GM23338 (cell line): ENCODE data around the gene IGFBP6. TPM values are rescaled to one million over a fixed set of nuclear protein-coding genes. Genes with fewer than 3 reads are reported as not detected.

Experiments
- ATAC-seq: fragments of 200-7000 bp; cut with Tn5 transposase; 3 replicates; pipeline ENCODE4 v1.9.1; 2020
- DNase-seq: peaks from one replicate; pipeline ENCODE4 v3.0.0-alpha.2; 2015; ENCODE audit warnings: low spot score
- H2AFZ ChIP-seq: fragments of 200-600 bp; sonication (generic); 2 replicates; pipeline ENCODE4 v1.8.0; 2016; ENCODE audit warnings: antibody characterized with exemption, mild to moderate bottlenecking, moderate library complexity
- H3F3A ChIP-seq: fragments of 200-600 bp; sonication (generic); replicated peaks from 2 replicates; pipeline ENCODE4 v1.8.0; 2017; ENCODE audit warnings: antibody characterized with exemption, mixed run types, low read depth
- H3K27ac ChIP-seq: fragments of 200-600 bp; sonication (generic); 2 replicates; pipeline ENCODE4 v1.6.1; 2016; ENCODE audit warnings: low read depth
- H3K27me3 ChIP-seq: fragments of 200-600 bp; sonication (generic); 2 replicates; pipeline ENCODE4 v1.8.0; 2016; ENCODE audit warnings: mild to moderate bottlenecking, mixed run types, moderate library complexity; ENCODE audit not compliant: insufficient read depth
- H3K36me3 ChIP-seq: fragments of 200-600 bp; sonication (generic); 2 replicates; pipeline ENCODE4 v1.8.0; 2016; ENCODE audit warnings: mild to moderate bottlenecking; ENCODE audit not compliant: insufficient read depth
- H3K4me1 ChIP-seq: fragments of 200-600 bp; sonication (generic); 2 replicates; pipeline ENCODE4 v1.8.0; 2016; ENCODE audit warnings: mild to moderate bottlenecking, moderate library complexity; ENCODE audit not compliant: insufficient read depth
- H3K4me2 ChIP-seq: fragments of 200-600 bp; sonication (generic); 2 replicates; pipeline ENCODE4 v1.7.1; 2017; ENCODE audit warnings: mixed run types
- H3K4me3 ChIP-seq: fragments of 200-600 bp; sonication (generic); 2 replicates; pipeline ENCODE4 v1.6.1; 2016; ENCODE audit warnings: mixed run types
- H3K79me2 ChIP-seq: fragments of 200-600 bp; sonication (generic); replicated peaks from 2 replicates; pipeline ENCODE4 v1.8.0; 2017; ENCODE audit warnings: mild to moderate bottlenecking; ENCODE audit not compliant: insufficient read depth
- H3K9me2 ChIP-seq: fragments of 200-600 bp; sonication (generic); 2 replicates; pipeline ENCODE4 v1.8.0; 2017; ENCODE audit not compliant: insufficient read depth
- H4K20me1 ChIP-seq: fragments of 200-600 bp; sonication (generic); replicated peaks from 2 replicates; pipeline ENCODE4 v1.8.0; 2017; ENCODE audit warnings: mild to moderate bottlenecking; ENCODE audit not compliant: insufficient read depth
- H3K27ac Mint-ChIP-seq: 2 replicates; pipeline ENCODE4 v1.8.0; 2020; ENCODE audit warnings: inconsistent platforms, mild to moderate bottlenecking, moderate library complexity, mixed read lengths
- H3K27me3 Mint-ChIP-seq: 3 replicates; pipeline ENCODE4 v1.8.0; 2022; ENCODE audit warnings: low read depth, mild to moderate bottlenecking, moderate library complexity, mixed read lengths, inconsistent platforms; ENCODE audit not compliant: insufficient read depth, poor library complexity
- H3K36me3 Mint-ChIP-seq: 3 replicates; pipeline ENCODE4 v1.8.0; 2021; ENCODE audit warnings: low read depth, mild to moderate bottlenecking, inconsistent platforms, moderate library complexity, mixed read lengths
- H3K4me1 Mint-ChIP-seq: 3 replicates; pipeline ENCODE4 v1.8.0; 2020; ENCODE audit warnings: mild to moderate bottlenecking, inconsistent platforms, mixed read lengths
- H3K4me3 Mint-ChIP-seq: 3 replicates; pipeline ENCODE4 v1.8.0; 2021; ENCODE audit warnings: moderate library complexity, mild to moderate bottlenecking, inconsistent platforms, mixed read lengths
- H3K9me3 Mint-ChIP-seq: 3 replicates; pipeline ENCODE4 v1.8.0; 2020; ENCODE audit warnings: moderate library complexity, mild to moderate bottlenecking, inconsistent platforms, mixed read lengths
- CTCF ChIP-seq, 2 experiments: fragments of 200-600 bp in 1 of 2; sonication (generic) in 1 of 2; conservative IDR thresholded peaks; 2 replicates each; pipeline versions ENCODE4 v1.5.1 to v1.6.1; 2016 to 2017; ENCODE audit warnings: antibody characterized with exemption in 2 of 2, low read depth in 2 of 2, mild to moderate bottlenecking in 2 of 2, moderate library complexity in 1 of 2
- ETS1 ChIP-seq: IDR thresholded peaks from 2 replicates; pipeline ENCODE4 v1.6.1; 2016; ENCODE audit warnings: antibody characterized with exemption
- EZH2 ChIP-seq: fragments of 200-600 bp; sonication (generic); IDR thresholded peaks from one replicate; pipeline ENCODE4 v1.8.0; 2017; ENCODE audit warnings: antibody characterized with exemption, mild to moderate bottlenecking, low read depth; ENCODE audit not compliant: unreplicated experiment
- EZH2phosphoT487 ChIP-seq: fragments of 200-600 bp; sonication (generic); IDR thresholded peaks from one replicate; pipeline ENCODE4 v1.8.1; 2018; ENCODE audit warnings: antibody characterized with exemption; ENCODE audit not compliant: unreplicated experiment
- JUNB ChIP-seq: IDR thresholded peaks from one replicate; pipeline ENCODE4 v1.6.1; 2016; ENCODE audit warnings: antibody characterized with exemption; ENCODE audit not compliant: unreplicated experiment
- POLR2AphosphoS5 ChIP-seq: IDR thresholded peaks from 2 replicates; pipeline ENCODE4 v1.6.1; 2016; ENCODE audit warnings: antibody characterized with exemption, low read depth
- REST ChIP-seq: IDR thresholded peaks from one replicate; pipeline ENCODE4 v1.6.1; 2018; ENCODE audit warnings: antibody characterized with exemption; ENCODE audit not compliant: unreplicated experiment
- ZNF462 ChIP-seq: fragments of 250-450 bp; sonication (Bioruptor Pico); IDR thresholded peaks from 2 replicates; pipeline ENCODE4 v1.5.0; 2020; ENCODE audit warnings: mild to moderate bottlenecking, moderate library complexity
- polyA plus RNA-seq: library from polyadenylated mRNA; unstranded; fragments of >200 nt; fragmentation: Nextera tagmentation; extraction: Ambion mirVana; gene quantifications from 2 replicates; pipeline ENCODE4 v1.2.1, GENCODE V29; 2016
- total RNA-seq: library from RNA; depleted of rRNA; stranded (reverse); fragments of >200 nt; shearing (Covaris generic); gene quantifications from 2 replicates; pipeline ENCODE4 v1.2.3, GENCODE V29; 2014

The IGFBP6 gene
- total and polyA plus RNA-seq, 2 experiments from 2014 or later: 14.7 to 16.6 TPM

GRCh38 chr12:53049571-53050318 lies 47.7 kb upstream of the IGFBP6 start, which contains the start of gene TNS2:
Gene TNS2 (plus strand): TSS chr12:53050065. CDS start chr12:53050186, 121 bp downstream.
- Histone ChIP-seq H3K36me3 (no peaks in the 10 kb centered on the region; the same call in 1 of the 2 replicates), H3F3A (peaks cover 43% of the 10 kb centered on the region), H3K4me2 (peak within 1 kb of the TSS; percentile 89), H3K4me1 (peaks cover 66% of the 10 kb centered on the region), H3K4me3 (peak within 1 kb of the TSS; percentile 64), H3K27me3 (peaks cover 16% of the 10 kb centered on the region), H3K27ac (peak within 1 kb of the TSS; percentile 88), H2AFZ (no peak within 1 kb of the TSS), H3K79me2 (peaks cover 16% of the 10 kb centered on the region; the same call in 1 of the 2 replicates), H4K20me1 (peaks cover 16% of the 10 kb centered on the region), H3K9me2 (no peaks in the 10 kb centered on the region)
- H3K27me3 Mint-ChIP-seq: peaks cover 44% of the 10 kb centered on the region
- H3K27ac Mint-ChIP-seq: peak within 1 kb of the TSS; percentile 21
- peaks cover 2% of the 10 kb centered on the region; the same call in 2 of the 3 replicates for H3K9me3 Mint-ChIP-seq
- TF ChIP-seq REST (no peak), CTCF (conservative IDR thresholded peaks at IDR 0.05; ENCODE audit: low read depth in 2 of 2) (peak in 1 of 2 experiments; percentile 2; a peak in 1 of 4 replicates), POLR2AphosphoS5 (peak; percentile 33; the same call in 1 of the 2 replicates), ETS1 (peak; percentile 46; the same call in 1 of the 2 replicates), JUNB (no peak), EZH2 (no peak), EZH2phosphoT487 (no peak), ZNF462 (no peak)
- H3K4me1 Mint-ChIP-seq: peaks cover 60% of the 10 kb centered on the region
- H3K4me3 Mint-ChIP-seq: peak within 1 kb of the TSS; percentile 66
- ATAC-seq: peak; percentile 6
- DNase-seq: peak; percentile 82
- peaks cover 19% of the 10 kb centered on the region for H3K36me3 Mint-ChIP-seq
